NK-92 (cell line): ENCODE results near the gene DTD1.

ENCODE experiments used
- DNase-seq: peaks from one replicate; lab custom pipeline; 2025; ENCODE audit not compliant: unreplicated experiment; lab: John Stamatoyannopoulos, UW

The DTD1 gene

GRCh38 chr20:18657575-18657974 is 69.7 kb downstream of the DTD1 start:
- DNase-seq, result no peak

DNA sequence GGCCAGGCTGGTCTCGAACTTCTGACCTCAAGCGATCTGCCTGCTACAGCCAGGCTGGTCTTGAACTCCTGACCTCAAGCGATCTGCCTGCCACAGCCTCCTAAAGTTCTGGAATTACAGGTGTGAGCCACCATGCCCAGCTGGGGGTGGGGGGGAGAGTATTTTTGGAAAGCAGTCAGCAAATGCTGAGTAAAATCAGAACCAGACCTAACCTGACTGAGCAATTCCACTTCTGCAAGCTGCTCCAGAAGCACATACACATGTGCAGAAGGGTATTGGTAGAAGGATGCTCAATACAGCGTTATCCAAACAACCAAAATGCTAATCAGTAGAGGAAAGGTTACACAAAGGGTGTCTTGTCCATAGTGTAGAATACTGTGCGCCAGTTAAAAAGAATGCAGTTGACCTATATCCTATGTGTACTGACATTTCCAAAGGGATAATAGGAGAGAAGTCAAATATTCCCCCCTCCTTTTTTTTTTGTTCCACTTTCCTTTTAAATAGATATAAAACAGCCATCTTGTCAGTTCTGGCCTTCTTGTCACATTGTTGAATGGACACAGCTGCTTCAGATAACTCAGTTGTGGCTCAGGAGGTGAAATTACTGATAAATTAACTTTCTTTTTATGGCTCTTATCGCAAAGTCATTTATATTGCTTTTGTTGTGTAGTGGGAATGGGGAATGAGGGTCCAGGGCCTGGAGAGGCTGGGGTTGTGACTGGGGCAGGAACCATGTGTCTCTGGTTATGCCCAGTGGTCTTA is 74.6 kb downstream of the DTD1 start:
- DNase-seq, result no peak

GRCh38 chr20:18663932-18664331 is 76.1 kb downstream of the DTD1 start:
- no peak for DNase-seq

GRCh38 chr20:18665135-18665534 is 77.3 kb downstream of the DTD1 start:
- DNase-seq, result no peak

- DNase-seq, result no peak
These were observed 79.1 kb downstream of the DTD1 start for GRCh38 chr20:18666803-18667415.

DNA sequence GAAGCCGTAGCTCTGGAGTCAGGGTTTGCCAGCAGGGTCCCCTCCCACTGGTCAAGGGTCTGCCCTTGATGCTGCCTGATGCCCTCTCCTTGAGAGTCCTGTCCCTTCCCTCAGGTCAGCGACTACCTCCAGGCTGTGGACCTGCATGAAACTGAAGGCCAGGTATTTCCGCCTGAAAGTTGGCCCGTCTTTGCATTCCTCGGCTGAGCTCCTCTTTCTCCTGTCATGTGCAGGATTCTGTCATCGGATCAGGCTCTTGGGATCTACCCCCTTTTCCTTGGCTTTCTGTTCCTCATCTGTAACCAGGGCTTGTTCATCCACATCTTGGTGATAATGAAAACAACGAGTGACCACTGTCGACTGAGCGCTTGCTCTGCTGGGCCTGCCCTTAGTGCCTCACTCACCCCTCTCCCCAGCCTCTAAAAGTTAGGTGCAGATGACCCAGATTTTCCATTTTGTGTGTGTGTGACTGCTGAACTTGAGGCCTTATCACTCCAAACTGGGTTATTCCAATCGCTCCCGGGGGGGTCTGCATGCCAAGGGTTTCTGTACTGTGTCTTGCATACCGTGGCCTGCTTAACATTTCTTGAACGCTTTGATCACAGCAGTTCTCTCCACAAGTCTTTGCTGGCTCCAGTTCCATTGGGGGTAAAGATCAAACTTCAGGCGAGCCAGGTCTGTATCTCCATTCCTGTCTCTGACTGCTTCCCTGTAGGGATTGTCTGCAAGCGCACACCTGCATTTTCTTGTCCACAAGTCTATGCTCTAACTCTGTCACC is 81.6 kb downstream of the DTD1 start:
- DNase-seq, result no peak

DNA sequence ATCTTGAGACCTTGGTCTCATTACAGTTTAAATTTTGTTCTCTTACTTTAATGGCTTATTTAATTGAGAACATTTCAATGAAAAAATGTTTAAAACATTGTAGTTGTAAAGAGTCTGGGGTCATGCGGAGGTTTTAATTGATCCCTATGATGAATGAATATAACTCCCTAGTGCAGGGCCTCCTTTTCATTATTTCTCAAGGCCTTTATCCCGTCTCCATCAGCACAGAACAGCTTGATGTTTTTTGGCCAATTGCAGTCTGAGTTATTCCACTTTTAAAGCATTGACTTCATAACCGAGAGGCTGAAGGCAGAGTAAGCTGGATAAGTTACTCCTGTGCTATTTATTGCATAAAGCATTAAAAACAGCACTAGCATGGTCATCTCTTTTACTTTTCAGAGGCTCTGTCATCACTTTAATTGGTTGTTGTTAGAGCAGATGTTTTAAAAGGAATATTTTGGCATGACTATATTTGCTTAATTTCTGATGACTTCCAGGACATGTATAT is 83.4 kb downstream of the DTD1 start:
- no peak for DNase-seq

DNA sequence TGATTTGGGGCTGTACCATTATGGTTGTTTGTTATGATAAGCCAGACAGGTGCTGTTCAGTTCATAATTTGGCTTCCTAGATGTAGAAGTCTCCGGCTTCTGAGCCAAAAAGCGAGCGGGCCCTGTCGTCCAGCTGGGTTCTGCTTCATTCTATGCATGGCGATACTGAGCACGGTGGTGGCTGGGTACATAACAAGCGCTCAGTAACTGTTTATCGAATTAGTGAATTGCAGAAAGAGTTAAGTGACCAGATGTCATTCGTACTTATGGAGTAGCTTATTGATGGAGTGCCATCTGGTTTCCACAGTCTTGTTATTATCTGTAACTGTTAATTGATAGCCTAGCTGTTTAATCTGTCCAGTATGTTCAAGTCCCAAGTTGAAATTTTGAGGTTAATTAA is 85.0 kb downstream of the DTD1 start:
- DNase-seq, result no peak

- DNase-seq, result no peak
These were observed 88.5 kb downstream of the DTD1 start for GRCh38 chr20:18676396-18676795.

DNA sequence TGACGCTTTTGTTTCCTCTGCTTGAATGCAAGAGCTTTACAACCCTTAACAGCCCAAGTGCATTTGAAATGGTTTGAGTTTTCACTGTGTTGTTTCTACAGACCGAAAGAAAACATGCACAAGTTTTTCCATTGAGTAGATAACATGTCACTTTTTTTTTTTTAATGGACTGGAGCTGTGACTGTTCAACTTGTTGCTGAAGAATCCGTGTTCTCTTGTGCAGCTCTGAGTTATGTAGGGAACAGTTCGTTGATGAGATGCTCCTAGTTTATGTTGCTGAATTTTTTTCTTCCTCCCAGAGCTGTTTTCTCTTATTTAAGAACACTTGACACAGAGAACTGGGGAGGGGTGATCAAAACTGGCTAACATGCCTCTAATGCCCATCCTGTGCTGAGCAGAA is 89.3 kb downstream of the DTD1 start:
- DNase-seq, result no peak

- DNase-seq, result no peak
These were observed 90.9 kb downstream of the DTD1 start for GRCh38 chr20:18678549-18679419.

- DNase-seq, result no peak
These were observed 96.0 kb downstream of the DTD1 start for GRCh38 chr20:18683839-18684238.

DNA sequence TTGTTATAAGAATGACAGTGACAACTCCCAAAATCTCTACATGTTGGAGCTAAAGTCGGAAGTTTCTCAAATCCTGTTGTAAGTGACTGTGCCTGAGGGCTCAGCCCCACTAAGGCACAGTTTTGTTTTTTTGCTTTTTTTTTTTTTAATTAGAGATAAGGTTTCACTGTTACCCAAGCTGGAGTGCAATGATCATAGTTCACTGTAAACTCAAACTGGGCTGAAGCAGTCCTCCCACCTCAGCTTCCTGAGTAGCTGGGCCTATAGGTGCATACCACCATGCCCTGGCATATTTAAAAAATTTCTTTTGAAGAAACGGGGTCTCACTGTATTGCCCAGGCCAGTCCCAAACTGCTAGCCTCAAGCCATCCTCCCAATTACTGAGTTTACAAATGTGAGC is 96.9 kb downstream of the DTD1 start:
- DNase-seq, result no peak

DNA sequence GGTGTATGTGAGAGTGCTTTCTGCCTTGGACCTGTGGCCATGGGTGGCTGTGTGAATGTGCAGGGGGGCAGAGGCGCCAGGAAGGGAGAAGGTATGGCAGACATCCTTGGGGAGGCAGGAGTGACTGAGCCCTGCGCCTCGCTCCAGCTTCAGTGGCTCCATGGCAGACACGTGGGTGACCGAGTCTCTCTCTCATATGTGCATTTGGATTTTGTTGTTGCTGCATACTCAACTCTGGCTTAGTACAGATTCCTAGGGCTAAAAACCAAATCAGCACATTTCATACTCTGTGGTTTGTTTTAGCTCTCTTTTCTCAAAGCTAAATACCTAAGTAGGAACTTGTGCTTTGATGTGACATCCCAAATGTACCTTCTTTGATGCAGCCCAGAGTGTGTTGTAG is 97.6 kb downstream of the DTD1 start:
- no peak for DNase-seq

DNA sequence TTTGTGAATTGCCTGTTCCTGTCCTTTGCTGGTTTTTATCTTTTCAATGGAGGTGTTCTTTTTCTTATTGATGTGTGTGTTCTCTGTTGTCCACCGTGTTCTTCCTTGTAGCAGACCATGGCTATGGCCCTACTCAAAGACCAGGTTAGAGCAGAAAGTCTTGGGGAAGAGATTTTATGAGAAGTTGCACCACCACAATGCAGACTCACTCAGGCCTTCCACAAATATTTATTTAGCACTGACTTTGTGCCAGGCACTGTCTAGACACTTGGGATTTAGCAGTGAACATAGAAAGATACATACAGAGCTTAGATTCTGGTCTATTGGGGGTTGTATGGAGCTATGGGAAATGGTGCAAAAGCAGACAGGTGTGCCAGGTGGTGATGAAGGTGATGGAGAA is 98.8 kb downstream of the DTD1 start:
- DNase-seq, result no peak

DNA sequence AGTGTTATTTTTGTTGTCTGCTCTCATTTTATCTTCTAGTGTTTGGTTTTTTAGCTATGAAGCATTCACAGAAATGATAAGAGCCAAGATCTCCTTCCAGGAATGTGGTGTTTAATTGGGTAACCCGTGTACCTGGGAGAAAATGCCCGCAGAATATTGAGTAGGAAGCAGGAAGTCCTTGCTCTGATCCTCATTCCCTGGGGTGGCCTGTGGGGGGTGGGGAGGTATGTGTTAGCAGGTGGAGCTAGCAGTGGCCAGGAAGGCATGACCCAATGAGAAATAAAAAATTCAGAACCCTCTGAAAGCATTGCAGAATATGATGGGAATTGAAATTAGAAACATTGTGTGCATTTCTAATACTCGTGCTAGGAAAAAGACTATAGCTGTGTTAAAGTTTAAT is 100.8 kb downstream of the DTD1 start:
- no peak for DNase-seq

DNA sequence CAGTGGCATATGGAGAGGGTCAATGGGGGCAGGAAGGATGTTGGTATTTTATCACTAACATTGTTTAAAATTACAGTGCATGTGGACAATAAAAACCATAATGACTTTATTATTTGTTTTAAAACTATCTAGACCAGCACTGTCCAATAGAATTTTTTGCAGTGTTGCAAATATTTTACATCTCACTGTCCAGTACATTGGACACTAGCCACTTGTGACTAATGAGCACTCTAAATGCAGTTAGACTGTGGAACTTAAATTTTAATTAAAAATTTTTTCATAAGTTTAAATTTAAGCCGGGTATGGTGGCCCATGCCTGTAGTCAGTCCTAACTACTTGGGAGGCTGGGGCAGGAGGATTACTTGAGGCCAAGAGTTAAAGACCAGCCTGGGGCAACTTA is 101.7 kb downstream of the DTD1 start:
- no peak for DNase-seq

DNA sequence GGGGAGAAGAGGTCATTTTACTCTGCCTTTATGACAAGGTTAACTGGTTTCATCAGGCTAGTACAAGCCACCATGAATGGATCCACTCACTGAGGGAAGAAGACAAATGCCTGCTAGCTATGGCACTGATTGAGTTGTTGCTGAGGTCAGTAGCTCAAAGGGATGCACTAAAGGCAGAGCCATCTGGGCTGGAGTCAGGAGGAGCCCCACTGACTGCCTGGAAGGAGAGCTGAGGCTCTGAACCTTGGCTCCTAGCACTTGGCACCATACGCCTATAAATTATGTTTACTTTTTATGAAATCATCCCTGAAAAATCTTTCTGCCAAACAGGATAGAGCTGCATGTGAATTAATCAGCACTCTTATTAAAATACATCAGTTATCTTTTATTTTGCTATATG is 104.6 kb downstream of the DTD1 start:
- DNase-seq, result no peak

DNA sequence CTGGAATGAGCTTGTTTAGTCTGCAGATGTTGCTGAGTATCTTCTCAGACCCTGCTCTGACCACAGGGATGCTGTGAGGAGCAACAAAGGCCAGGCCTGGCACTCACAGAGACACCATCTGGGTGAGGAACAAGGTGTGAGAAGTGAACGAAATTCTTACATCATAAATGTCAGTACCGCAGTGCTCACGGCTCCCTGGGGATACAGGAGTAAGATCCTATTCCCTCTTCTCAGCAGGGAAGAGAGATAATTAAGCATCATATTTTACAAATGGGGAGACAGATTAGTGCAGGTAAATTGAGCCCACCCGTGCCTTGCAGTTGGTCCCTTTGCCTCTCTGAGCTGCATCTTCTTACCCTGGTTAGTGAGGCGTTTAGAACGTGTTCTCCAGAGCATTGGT is 106.2 kb downstream of the DTD1 start:
- DNase-seq, result no peak

- no peak for DNase-seq
These were observed 107.3 kb downstream of the DTD1 start for GRCh38 chr20:18695175-18695574.
